K562 treated with DMSO at 1 percent for 48 hours (cell line): ENCODE results near the gene C6orf15. TPM values are rescaled to one million over a fixed set of nuclear protein-coding genes. Genes with fewer than 3 reads are reported as not detected.

Experiments
- total RNA-seq: library from RNA; unstranded; fragments of 300-600 nt; gene quantifications from 2 replicates; pipeline ENCODE4 v1.2.3, GENCODE V29; 2022; ENCODE audit warnings: low replicate concordance; ENCODE audit errors: extremely low read depth

The C6orf15 gene
- not detected in 2 replicates for total RNA-seq

GRCh38 chr6:31112478-31112877 lies at the start of gene C6orf15:
C6orf15 (minus strand) TSS chr6:31112575; CDS start chr6:31112555, 20 bp downstream.

DNA sequence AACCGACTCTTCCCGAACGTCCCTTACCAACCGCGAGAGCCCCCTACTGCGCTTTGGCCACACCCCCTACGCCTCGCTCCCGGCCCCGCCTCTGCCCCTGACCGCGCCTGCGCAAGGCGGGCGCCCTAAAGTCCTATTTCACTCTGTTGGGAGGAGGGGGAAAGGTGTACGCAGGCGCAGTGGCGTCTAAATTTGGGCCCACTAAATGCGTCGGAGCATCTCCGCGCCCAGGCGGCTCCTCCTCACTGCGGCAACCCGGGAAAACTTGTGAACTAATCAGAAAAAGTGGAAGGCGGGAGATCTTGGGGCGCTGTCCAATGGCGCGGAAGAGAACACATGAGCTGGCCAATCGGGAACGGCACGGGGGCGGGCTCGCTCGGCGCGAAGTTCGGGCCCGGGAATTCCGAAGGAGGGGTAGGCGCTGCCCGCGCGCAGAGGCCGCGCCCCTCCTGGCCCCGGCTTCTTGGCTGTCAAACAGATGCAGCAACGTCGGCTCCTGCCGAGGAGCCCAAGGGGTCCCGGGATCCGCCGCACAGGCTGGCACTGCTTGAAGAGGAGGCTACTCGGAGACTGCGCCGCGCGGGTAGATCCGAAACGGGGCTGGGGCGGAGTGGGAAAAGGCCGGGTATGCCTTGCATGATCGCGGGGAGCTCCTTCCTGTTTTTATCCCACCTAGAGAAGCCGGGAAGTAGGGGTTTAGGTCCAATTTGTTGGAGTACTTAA lies 45.9 kb upstream of the C6orf15 start, which contains the start of gene TCF19:
TCF19 (plus strand) TSS at position 450 of the 723 bp plus-strand sequence. CDS start 881 bp downstream, outside the sequence.

GRCh38 chr6:31157513-31158139 lies 45.3 kb upstream of the C6orf15 start, which contains the start of gene CCHCR1:
CCHCR1 (minus strand) TSS chr6:31157802; CDS start chr6:31157600, 202 bp downstream.

DNA sequence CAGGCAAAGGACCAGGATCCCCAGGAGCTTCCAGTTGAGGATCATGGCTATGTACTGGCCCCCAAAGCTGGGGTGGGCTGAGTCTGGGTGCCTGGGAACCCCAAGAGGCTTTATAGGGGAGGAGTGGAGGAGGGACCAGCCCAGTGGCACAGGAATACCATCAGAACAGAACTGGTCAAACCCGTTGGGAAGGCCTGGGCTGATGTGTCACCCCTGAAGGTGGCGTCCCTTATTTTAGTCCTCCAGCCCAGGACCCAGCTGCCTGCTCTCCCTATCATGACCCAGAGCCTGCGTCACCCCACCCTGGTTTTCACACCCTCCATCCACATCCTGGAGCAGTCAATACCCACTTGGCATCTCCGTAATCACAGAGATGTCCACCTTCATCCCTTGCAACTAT lies 26.6 kb upstream of the C6orf15 start, which contains the start of gene PSORS1C2:
PSORS1C2 (minus strand) TSS at position 85 of the 400 bp plus-strand sequence; CDS start at position 45, 40 bp downstream.

GRCh38 chr6:31120151-31120915 lies 8.0 kb upstream of the C6orf15 start, which contains the start of gene CDSN:
CDSN (minus strand) TSS chr6:31120446; CDS start chr6:31120419, 27 bp downstream.

GRCh38 chr6:31114541-31114878 lies 2.1 kb upstream of the C6orf15 start, which contains the start of gene PSORS1C1:
PSORS1C1 (plus strand) TSS chr6:31114800; CDS start chr6:31129633, 14,833 bp downstream.

Other genes starting within 250 kb of the C6orf15 start
- not detected in 2 replicates for gene DDR1, start 228.1 kb downstream of the C6orf15 start, total RNA-seq
- not detected in 2 replicates for gene GTF2H4, start 204.4 kb downstream of the C6orf15 start, total RNA-seq
- gene VARS2, start 198.3 kb downstream of the C6orf15 start, total RNA-seq, result 1,268 TPM in 1 of 2 replicates, not detected in the other
- not detected in 2 replicates for gene SFTA2, start 180.4 kb downstream of the C6orf15 start, total RNA-seq
- not detected in 2 replicates for gene MUCL3, start 171.6 kb downstream of the C6orf15 start, total RNA-seq
- gene MUC21, start 128.9 kb downstream of the C6orf15 start, total RNA-seq, result not detected in 2 replicates
- gene MUC22, start 102.1 kb downstream of the C6orf15 start, total RNA-seq, result not detected in 2 replicates
- not detected in 2 replicates for gene PSORS1C1, start 2.2 kb upstream of the C6orf15 start, total RNA-seq
- not detected in 2 replicates for gene CDSN, start 7.9 kb upstream of the C6orf15 start, total RNA-seq
- gene PSORS1C2, start 26.5 kb upstream of the C6orf15 start, total RNA-seq, result not detected in 2 replicates
- not detected in 2 replicates for gene CCHCR1, start 45.2 kb upstream of the C6orf15 start, total RNA-seq
- gene TCF19, start 46.0 kb upstream of the C6orf15 start, total RNA-seq, result not detected in 2 replicates
- not detected in 2 replicates for gene POU5F1, start 58.1 kb upstream of the C6orf15 start, total RNA-seq
- gene HLA-C, start 159.5 kb upstream of the C6orf15 start, total RNA-seq, result not detected in 2 replicates
- gene HLA-B, start 244.6 kb upstream of the C6orf15 start, total RNA-seq, result not detected in 2 replicates